NCI-H345 (cell line): ENCODE results near the gene EPM2A.
"Not testable (repeated sequence)": the region's sequence is repeated elsewhere in the genome, so short reads cannot be mapped to it uniquely, and the experiment has no call there.

ENCODE experiments used
- DNase-seq: peaks from one replicate; lab custom pipeline; 2025; lab: John Stamatoyannopoulos, UW

EPM2A gene

DNA sequence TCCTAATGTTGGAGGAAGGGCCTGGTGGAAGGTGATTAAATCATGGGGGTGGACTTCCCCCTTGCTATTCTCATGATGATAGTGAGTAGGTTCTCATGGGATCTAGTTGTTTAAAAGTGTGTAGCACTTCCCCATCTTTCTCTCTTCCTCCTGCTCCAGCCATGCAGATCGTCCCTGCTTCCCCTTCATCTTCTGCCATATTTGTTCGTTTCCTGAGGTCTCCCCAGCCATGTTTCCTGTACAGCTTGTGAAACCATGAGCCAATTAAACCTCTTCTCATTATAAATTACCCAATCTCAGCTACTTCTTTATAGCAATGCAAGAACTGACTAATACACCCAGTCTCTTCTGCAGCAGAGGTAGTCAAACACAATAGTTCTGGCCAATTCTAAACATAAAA is 5.4 kb downstream of the EPM2A start:
- DNase-seq, result no peak

DNA sequence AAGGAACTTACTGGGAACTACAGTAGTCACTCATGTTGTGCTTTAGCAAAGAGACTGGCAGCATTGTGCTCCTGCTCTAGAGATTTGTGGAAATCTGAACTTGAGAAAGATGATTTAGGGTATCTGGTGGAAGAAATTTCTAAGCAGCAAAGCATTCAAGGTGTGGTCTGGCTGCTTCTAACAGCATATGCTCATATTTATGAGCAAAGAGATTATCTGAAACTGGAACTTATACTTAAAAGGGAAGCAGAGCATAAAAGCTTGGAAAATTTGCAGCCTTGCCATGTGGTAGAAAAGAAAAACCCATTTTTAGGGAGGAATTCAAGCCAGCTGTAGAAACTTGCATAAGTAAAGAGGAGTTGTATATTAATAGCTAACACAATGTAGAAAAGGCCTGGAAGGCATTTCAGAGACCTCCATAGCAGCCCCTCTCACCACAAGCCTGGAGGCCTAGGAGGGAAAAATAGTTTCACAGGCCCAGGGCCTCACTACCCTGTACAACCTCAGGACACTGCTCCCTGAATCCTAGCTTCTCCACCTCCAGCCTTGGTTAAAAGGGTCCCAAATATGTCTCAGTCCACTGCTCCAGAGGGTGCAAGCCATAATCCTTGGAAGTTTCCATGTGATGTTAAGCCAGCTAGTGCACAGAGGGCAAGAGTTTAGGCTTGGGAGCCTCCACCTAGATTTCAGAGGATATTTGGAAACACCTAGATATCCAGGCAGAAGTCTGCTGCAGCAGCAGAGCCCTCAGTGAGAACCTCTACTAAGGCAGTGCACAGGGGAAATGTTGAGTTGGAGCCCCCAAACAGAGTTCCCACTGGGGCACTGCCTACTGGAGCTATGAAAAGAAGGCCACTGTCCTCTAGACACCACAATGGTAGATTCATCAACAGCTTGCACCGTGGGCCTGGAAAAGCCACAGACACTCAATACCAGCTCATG is 6.6 kb downstream of the EPM2A start:
- DNase-seq, result no peak

DNA sequence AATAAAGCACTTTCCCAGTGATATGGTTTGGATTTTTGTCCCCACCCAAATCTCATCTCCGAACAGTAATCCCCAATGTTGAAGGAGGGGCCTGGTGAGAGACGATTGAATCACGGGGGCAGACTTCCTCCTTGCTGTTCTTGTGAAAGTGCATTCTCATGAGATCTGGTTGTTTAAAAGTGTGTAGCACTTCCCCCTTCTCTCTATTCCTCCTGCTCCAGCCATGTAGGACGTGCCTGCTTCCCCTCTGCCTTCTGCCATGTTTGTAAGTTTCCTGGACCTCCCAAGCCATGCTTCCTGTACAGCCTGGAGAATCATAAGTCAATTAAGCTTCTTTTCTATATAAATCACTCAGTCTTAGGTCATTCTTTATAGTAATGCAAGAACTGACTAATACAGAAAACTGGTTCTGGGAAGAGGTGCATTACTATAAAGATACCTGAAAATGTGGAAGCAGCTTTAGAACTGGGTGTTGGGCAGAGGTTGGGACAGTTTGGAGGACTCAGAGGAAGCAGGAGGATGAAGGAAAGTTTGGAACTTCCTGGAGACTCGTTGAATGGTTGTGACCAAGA is 7.4 kb downstream of the EPM2A start:
- no peak for DNase-seq

DNA sequence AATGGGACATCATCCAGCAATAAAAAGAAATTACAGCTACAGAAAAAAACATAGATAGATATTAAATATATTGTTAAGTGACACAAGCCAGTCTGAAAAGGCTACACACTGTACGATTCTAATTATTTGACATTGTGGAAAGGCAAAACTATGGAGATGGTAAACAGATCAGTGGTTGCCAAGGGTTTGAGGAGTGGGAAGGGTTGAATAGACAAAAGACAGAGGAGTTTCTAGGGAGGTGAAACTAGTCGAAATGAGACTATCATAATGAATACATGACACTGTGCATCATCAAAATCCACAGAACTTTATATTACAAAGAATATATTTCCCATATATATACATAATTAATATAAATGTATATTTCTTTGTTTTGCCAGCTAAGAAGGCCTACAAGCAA is 9.8 kb downstream of the EPM2A start:
- DNase-seq, result no peak

DNA sequence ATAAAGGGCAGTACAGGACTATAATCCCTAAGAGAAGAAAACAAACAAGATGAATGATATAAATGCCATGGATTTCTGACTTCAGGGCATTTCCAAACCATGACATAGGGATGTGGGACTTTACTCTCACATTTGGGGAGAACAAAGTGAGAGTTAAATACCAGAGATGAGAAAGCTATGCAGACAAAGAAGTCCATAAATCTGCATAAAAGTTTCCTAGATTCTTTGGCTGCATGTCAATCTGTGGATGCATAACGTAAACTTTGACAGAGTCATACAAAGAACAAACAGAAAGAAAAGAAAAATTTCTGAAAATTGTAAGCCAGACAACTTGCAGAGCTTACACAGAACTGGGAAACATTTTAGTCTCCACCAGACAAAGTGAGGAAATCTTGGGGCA is 11.7 kb downstream of the EPM2A start:
- no peak for DNase-seq

DNA sequence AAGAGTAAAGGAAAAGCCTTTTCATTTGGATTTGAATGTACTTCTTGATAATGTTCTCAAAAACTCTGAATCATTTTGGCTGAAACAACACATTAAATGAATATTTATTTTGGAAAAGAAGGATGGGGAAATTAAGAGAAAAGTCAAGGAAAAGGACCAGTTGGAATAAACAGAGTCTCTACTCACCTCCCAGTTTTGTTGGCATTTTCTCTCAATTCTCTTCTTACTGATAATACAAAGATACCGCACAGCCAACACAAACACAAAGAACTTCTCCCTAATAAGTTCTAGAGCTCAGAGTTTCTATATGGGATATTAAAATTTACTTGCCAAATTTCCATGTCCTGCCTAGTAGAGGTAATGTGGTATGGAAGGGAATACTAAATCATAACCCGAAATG is 13.1 kb downstream of the EPM2A start:
- no peak for DNase-seq

DNA sequence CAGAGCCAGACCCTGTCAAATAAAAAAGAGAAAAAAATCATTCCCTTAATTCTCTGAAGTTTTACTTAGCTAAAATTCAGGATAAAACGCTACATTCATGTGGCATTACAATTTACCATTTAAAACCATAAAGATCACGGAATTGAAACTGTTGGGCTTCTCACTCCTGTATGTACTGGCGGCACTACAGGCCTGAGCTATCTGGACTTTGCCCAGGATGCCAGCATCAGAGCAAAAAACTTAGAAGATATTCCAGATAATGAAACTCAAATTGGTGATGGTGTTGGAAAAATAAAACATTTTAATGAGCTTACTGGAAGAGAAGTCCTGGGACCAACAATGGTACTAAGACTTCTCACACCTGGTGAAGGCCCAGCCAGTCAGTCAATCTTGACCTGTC is 14.2 kb downstream of the EPM2A start:
- no peak for DNase-seq

DNA sequence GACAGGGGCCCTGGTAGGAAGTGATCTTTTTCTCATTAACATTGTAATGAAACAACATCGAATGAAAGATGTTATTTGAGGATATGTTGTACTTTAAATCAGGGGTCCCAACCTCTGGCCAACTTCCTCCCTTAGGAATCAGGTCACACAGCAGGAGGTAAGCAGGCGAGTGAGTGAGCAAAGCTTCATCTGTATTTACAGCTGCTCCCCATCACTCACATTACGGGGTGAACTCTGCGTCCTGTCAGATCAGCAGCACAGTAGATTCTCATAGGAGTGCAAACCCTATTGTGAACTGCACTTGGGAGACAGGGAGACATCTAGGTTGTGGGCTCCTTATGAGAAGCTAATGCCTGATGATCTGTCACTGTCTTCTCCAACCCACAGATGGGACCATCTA is 19.9 kb downstream of the EPM2A start:
- DNase-seq, result no peak

DNA sequence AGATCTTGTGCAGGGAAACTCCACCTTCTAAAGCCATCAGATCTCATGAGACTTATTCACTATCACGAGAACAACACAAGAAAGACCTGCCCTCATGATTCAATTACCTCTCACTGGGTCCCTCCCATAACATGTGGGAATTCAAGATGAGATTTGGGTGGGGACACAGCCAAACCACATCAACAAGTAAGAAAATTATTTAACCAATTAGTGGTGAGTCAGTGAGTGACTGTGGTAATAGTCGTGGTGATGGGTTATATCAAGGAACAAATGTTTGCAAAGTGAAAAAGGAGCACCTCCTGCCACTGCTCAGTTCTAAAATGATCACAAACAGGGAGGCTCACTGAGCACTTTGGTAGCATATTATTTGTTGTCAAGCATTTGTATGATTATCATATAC is 20.6 kb downstream of the EPM2A start:
- no peak for DNase-seq

DNA sequence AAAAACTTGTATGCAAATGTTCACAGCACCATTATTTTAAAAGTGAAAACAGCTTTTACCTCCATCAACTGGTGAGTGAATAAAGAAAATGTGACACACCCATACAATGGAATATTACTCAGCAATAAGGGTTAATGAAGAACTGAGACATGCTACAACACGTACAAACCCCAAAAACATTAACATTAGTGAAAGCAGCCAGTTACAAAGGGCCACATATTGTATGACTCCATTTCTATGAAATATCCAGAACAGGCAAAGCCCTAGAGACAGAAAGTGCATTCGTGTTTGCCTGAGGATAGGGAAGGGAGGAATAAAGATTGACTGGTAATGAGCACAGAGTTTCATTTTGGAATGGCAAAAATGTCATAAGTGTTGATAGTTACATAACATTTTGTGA is 21.5 kb downstream of the EPM2A start:
- no peak for DNase-seq

DNA sequence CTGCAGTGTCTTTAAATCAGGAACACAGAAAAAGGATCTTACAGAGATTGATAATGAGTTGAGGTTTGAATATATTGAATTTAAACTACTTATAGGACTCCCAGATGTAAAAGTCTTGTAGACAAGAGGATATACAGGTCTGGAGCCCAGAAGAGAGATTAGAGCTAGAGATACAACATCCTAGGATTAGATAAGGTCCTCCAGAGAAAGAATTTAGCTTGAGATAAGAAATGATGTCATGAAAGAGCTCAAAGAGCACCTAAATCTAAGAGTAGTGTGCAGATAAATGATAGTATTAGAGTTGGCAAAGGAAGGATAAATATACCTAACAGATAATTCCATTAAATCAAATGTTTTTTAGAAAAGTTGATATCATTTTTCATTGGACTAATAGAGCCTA is 23.9 kb downstream of the EPM2A start:
- no peak for DNase-seq

DNA sequence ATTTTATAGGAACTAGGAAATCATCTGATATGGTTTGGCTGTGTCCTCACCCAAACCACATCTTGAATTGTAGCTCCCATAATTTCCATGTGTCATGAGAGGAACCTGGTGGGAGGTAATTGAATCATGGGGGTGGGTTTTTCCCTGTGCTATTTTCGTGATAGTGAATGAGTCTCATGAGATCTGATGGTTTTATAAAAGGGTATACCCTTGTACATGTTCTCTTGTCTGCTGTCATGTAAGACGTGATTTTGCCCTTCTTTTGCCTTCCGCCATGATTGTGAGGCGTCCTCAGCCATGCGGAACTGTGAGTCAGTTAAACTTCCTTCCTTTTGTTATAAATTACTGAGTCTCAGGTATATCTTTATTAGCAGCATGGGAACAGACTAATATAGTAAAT is 27.9 kb downstream of the EPM2A start:
- DNase-seq, result no peak

DNA sequence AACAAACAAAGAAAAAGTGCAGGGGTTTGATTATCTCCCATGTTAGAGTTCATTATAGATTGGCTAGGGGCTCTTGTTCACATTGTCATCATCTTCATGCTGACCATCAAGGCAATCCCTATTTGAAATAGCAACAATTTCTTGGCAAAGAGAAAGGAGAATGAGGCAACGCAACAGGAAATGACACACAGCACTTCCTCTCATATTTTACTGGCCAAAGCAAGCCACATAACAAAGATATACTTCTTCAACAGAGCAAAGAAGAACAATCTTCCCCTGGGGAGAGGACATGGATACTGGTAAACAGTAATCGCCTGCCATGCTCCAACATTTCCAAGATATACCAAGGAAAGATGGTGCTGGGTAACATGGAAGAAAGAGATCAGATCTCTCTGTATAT is 29.8 kb downstream of the EPM2A start:
- no peak for DNase-seq

DNA sequence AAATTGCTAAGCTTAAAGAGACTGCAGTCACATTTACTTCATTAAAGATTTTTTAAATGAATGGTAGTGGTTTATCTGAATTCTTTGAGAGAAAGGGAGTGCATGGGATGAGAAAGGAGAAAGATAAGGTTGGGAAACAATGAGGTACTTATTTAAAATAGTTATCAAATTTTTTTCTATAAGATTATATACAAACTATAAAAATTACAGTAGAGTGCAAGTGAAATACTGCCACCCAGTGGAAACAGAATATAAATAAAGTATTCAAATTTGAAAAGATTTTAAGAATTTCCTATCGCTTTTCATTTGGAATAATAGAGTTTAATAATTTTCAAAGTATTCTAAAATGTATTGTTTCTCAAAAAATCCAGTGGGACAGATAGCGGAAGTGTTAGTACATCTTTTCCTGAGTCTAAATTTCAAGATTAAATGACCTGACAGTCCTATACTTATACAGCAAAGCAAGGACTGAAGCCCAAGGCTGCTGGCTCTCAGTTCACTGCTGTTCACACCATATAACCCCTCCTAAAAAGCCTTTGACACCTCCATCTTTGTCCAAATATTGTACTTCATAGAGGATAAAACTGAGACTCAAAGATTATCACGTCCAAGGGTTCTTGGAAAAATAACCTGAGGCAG is 31.1 kb downstream of the EPM2A start:
- DNase-seq, result peak; percentile 3

DNA sequence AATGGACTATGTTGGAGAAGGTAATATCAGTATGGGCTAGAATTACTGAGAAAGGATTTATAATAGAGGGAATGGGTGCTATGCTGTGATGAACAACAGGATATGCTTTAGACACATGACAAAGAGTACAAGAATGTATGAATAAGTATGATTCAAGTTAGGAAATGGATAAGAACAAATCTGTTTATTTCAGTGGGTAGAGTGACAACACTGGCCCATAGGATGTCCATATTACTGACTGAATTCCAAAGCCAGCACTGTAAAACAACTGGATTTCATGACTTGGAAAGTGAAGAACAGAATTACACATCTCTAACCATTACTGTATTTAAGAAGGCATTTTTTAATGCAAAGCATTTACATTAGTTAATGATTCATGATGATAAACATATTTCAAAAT is 35.9 kb downstream of the EPM2A start:
- no peak for DNase-seq

DNA sequence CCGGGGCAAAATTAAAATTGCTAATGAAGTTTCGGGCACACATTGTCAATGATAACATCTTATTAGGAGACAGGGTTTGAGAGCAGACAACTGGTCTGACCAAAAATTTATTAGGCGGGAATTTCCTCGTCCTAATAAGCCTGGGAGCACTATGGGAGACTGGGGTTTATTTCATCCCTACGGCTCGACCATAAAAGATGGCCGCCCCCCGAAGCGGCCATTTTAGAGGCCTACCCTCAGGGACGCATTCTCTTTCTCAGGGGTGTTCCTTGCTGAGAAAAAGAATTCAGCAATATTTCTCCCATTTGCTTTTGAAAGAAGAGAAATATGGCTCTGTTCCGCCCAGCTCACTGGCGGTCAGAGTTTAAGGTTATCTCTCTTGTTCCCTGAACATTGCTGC is 37.9 kb downstream of the EPM2A start:
- not testable (repeated sequence) for DNase-seq

DNA sequence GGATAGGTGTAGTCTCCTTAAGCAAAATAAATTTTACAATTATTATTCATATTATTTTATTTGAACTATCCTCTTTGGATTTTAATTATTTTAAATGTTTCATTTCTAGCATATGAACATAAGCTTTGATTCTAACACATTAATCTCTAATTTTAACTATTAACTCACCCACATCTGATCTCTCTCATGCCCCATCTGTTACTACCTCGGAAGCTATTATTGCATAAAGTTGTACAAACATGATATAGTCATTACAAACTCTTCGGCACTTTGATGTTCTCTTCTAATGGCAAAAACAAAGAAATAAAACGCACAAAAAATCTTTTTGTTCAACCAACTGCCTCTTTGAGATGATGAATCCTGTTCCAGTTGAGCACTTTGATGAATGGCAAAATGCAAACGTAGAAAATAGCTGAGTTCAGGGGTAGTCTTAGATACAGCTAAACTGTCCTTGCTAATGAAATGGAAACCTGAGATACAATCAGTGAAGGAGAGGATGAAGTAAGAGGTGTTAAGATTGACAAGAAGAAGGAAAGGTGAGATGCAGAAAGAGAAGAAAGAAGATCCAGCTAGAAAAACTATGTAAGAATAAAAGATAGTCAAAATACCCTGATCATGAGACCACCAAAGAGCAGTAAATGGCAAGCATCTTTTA is 41.1 kb downstream of the EPM2A start:
- no peak for DNase-seq

DNA sequence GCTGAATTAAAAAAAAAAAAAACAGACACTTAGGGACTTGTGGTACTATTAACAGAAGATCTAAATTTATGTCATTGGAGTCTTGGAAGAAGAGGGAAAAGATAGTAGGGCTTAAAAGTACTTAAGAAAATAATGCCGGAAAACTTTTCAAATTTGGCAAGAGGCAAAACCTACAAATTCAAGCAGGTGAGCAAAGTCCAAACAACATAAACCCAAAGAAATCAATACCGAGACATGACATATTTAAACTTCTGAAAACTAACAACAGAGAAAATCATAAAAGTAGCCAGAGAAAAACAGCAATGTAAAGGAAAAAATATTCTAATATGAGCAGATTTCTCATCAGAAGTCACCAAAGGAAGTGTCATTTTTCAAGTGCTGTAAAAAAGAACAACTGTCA is 44.4 kb downstream of the EPM2A start:
- DNase-seq, result no peak

DNA sequence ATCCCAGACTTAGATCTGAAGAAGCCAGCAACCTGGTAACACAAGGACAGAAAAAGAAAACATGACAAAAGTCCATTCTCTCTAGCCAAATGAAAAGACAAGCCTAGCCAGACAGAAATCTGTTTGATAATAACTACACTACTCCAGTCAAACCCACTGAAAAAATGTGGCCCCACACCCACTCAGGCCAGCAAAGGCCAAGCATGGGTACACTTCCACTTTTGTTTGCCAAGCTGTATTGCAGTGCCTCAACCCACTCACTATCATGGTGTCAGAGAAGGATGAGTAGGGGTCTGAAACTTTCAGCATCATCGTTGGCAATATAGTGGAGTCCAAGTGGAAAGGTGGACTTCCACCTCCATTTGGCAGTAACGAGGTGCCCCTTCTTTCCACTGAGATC is 45.8 kb downstream of the EPM2A start:
- DNase-seq, result no peak

DNA sequence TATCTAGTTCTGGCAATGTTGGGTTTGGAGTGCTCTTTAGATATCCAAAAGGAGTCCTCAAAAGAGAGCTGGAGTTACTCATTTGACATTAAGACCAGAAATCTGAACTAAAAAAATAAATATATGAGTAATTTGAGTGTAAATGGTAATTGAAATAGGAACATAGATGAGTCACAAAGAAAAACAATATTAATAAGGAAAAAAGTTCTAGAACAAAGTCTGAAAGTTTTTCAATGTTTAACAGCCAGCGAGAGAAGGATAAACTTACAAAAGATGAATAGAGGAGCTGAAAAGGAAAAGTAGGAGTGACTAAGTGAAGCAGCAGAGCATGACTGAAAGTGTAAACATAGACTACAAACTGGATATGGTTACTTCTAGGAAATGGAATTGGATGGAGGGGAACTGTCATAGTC is 46.8 kb downstream of the EPM2A start:
- DNase-seq, result peak; percentile 31

DNA sequence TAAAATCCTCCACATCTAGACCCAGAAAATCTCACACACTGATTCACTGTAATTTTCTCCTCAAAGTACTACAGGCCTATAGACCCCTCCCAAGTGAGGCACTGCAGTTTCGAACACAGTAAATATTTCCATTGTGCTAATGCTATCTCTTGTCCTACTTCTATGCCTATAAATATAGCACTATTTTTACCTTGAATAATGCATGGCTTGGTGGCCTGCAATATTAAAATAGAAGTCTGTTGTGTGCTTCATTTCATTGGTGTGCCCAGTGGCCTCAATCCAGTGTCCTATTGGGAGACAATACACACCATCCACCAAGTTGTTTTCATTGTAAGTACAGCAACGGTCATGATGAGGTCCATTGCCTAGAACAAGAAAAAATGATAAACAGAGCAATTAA is 49.4 kb downstream of the EPM2A start:
- no peak for DNase-seq

DNA sequence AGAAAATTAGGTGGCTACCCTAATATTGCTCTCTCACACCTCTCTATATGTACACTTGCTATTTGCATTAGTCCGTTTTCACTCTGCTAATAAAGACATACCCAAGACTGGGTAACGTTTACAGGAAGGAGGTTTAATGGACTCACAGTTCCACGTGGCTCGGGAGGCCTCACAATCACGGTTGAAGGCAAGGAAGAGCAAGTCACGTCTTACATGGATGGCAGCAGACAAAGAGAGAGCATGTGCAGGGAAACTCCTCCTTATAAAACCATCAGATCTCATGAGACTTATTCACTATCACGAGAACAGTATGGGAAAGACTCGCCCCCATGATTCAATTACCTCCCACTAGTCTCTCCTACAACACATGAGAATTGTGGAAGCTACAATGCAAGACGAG is 53.4 kb downstream of the EPM2A start:
- DNase-seq, result no peak

DNA sequence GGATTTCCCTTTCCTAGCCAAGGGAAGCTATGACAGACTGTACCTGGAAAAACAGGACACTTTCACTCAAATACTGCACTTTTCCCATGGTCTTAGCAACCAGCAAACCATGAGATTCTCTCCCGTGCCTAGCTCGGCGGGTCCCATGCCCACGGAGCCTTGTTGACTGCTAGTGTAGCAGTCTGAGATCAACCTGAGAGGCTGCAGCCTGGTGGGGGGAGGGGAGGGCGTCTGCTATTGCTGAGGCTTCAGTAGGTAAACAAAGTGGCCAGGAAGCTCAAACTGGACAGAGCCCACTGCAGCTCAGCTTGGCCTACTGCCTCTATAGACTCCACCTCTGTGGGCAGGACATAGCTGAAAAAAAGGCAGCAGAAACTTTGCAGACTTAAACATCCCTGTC is 61.8 kb downstream of the EPM2A start:
- DNase-seq, result no peak
